ENCODE results near the gene DBP. TPM values are rescaled to one million over a fixed set of nuclear protein-coding genes. Genes with fewer than 3 reads are reported as not detected.

Gene DBP
- total and polyA plus RNA-seq, 12 donors: 11.5 to 80.6 (median 53.6) TPM

- no peak for DNase-seq
- H3K27ac ChIP-seq: no peak overlapping the region
- H3K9me3 ChIP-seq (replicated peaks in 1 of 3): no peaks in the 10 kb centered on the region
- WGBS, 4 donors: 90 to 92% (median 91%) methylated on average over 13 to 14 of the region's 14 CpGs
- no peaks in the 10 kb centered on the region for H3K27me3 ChIP-seq
- intact Hi-C loops (cut with DNase I): no loop called here
- TF ChIP-seq CTCF (IDR thresholded peaks at IDR 0.05) (no peak), POLR2A (IDR thresholded peaks at IDR 0.05) (no peak)
- peaks cover 0 to 22% of the 10 kb centered on the region in 2 donors for H3K36me3 ChIP-seq (replicated peaks in 1 of 2)
- peaks cover 0 to 7% of the 10 kb centered on the region in 2 donors for H3K4me1 ChIP-seq (replicated peaks in 1 of 2)
- H3K4me3 ChIP-seq: no peak overlapping the region
Observed at GRCh38 chr19:48611872-48612271, 25.3 kb downstream of the DBP start.

GRCh38 chr19:48609571-48610108 is 27.5 kb downstream of the DBP start:
- Histone ChIP-seq H3K9me3 (replicated peaks in 1 of 3) (no peaks in the 10 kb centered on the region), H3K4me3 (no peak overlapping the region), H3K4me1 (replicated peaks in 1 of 2) (peaks cover 0 to under 1% of the 10 kb centered on the region in 2 donors), H3K36me3 (replicated peaks in 1 of 2) (no peaks in the 10 kb centered on the region), H3K27ac (no peak overlapping the region), H3K27me3 (no peaks in the 10 kb centered on the region)
- WGBS, 4 donors: 88 to 100% (median 91%) methylated on average over 4 to 20 of the region's 20 CpGs
- no peak for DNase-seq
- TF ChIP-seq POLR2A (IDR thresholded peaks at IDR 0.05) (no peak), CTCF (IDR thresholded peaks at IDR 0.05) (no peak)
- intact Hi-C loops (cut with DNase I): no loop called here

GRCh38 chr19:48608798-48609263 is 28.3 kb downstream of the DBP start:
- no peaks in the 10 kb centered on the region for H3K9me3 ChIP-seq (replicated peaks in 1 of 3)
- peak in 5 of 6 experiments; percentile 38 to 55 (median 45) for TF ChIP-seq CTCF (IDR thresholded peaks at IDR 0.05)
- TF ChIP-seq POLR2A (IDR thresholded peaks at IDR 0.05): no peak
- no peaks in the 10 kb centered on the region for H3K36me3 ChIP-seq (replicated peaks in 1 of 2)
- H3K4me1 ChIP-seq (replicated peaks in 1 of 2): no peaks in the 10 kb centered on the region
- 17 to 58% (median 18%) methylated on average over 2 to 9 of the region's 9 CpGs for WGBS, 4 donors
- no peak overlapping the region for H3K27ac ChIP-seq
- intact Hi-C loops (cut with DNase I): no loop called here
- H3K27me3 ChIP-seq: no peaks in the 10 kb centered on the region
- peak in 4 of 7 donors; percentile 61 to 74 (median 63) for DNase-seq
- no peak overlapping the region for H3K4me3 ChIP-seq

- Histone ChIP-seq H3K27me3 (no peaks in the 10 kb centered on the region), H3K9me3 (replicated peaks in 1 of 3) (no peaks in the 10 kb centered on the region), H3K27ac (no peak overlapping the region), H3K4me1 (replicated peaks in 1 of 2) (no peaks in the 10 kb centered on the region), H3K4me3 (no peak overlapping the region), H3K36me3 (replicated peaks in 1 of 2) (no peaks in the 10 kb centered on the region)
- intact Hi-C loops (cut with DNase I): no loop called here
- DNase-seq: no peak
- WGBS, 4 donors: 74 to 88% (median 80%) methylated on average over 5 to 7 of the region's 7 CpGs
- TF ChIP-seq CTCF (IDR thresholded peaks at IDR 0.05) (no peak), POLR2A (IDR thresholded peaks at IDR 0.05) (no peak)
Observed at GRCh38 chr19:48607359-48607755, 29.8 kb downstream of the DBP start.
